ENCODE measurements around the gene ODAM. TPM values are rescaled to one million over a fixed set of nuclear protein-coding genes. Genes with fewer than 3 reads are reported as not detected.

ODAM gene
- total RNA-seq, 1 donor from 2014 or later, result not detected

DNA sequence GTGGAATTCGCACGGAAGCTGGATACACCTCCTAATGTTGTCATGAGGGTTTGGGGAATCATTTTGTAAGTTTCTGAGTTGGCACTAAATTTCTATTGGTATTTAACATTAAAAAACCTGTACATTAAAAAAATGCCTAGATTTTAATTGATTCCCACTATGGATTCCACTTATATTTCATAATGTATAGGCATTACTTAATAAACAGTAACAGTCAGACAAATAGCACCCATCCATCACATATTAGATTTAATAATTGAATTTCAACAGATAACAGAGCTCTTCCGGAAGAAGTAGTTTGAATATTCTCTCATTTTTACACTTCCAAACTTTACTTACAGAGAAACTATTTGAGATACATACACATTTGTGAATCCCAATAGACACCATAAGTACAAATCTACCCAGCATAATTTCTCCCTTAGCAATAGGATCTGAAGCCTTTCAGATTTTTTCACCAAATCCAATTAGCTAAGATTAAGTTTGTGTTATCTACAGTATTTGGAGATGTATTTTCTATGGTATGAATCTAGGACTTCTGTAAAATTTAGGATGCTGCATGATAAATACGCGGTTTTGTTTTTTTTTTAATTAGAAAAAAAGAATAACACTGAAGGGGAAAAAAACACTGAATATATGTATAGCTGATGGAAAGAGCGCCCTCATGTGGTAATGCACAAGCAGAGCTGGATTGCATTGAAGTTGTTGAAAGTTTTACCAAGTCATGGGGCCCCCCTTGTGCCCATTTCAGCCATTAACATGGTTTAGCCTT lies 12.2 kb upstream of the ODAM start:
- DNase-seq (ENCODE audit: extremely low spot score, unreplicated experiment), result no peak
- Mint-ChIP-seq H3K4me1 (ENCODE audit: unreplicated experiment) (no peaks in the 10 kb centered on the region), H3K36me3 (ENCODE audit: unreplicated experiment) (no peaks in the 10 kb centered on the region), H3K4me3 (ENCODE audit: unreplicated experiment) (no peak overlapping the region), H3K27ac (ENCODE audit: unreplicated experiment) (no peak overlapping the region), H3K27me3 (ENCODE audit: unreplicated experiment) (peaks cover 31% of the 10 kb centered on the region), H3K9me3 (ENCODE audit: unreplicated experiment) (no peaks in the 10 kb centered on the region)
- TF ChIP-seq, protein P1, sequence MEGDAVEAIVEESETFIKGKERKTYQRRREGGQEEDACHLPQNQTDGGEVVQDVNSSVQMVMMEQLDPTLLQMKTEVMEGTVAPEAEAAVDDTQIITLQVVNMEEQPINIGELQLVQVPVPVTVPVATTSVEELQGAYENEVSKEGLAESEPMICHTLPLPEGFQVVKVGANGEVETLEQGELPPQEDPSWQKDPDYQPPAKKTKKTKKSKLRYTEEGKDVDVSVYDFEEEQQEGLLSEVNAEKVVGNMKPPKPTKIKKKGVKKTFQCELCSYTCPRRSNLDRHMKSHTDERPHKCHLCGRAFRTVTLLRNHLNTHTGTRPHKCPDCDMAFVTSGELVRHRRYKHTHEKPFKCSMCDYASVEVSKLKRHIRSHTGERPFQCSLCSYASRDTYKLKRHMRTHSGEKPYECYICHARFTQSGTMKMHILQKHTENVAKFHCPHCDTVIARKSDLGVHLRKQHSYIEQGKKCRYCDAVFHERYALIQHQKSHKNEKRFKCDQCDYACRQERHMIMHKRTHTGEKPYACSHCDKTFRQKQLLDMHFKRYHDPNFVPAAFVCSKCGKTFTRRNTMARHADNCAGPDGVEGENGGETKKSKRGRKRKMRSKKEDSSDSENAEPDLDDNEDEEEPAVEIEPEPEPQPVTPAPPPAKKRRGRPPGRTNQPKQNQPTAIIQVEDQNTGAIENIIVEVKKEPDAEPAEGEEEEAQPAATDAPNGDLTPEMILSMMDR (IDR thresholded peaks at IDR 0.05), result peak; percentile 72

DNA sequence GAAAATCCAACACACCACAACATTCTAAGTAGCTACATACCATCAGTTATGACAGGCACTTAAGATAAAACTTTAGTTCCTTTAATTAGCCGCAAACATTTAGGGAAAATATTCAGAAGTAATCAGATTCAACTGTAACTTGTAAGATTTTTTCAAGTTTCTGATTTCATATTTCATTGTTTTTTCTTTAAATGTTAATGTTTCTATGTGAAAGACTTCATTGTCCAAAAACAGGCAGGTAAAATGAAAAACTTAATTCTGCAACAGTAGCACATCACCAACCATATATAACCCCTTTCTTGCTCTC lies 11.6 kb upstream of the ODAM start:
- TF ChIP-seq, protein P1 (IDR thresholded peaks at IDR 0.05), result no peak
- Mint-ChIP-seq H3K4me3 (ENCODE audit: unreplicated experiment) (no peak overlapping the region), H3K9me3 (ENCODE audit: unreplicated experiment) (no peaks in the 10 kb centered on the region), H3K36me3 (ENCODE audit: unreplicated experiment) (no peaks in the 10 kb centered on the region), H3K27me3 (ENCODE audit: unreplicated experiment) (peaks cover 31% of the 10 kb centered on the region), H3K4me1 (ENCODE audit: unreplicated experiment) (no peaks in the 10 kb centered on the region), H3K27ac (ENCODE audit: unreplicated experiment) (no peak overlapping the region)
- DNase-seq (ENCODE audit: extremely low spot score, unreplicated experiment), result no peak

DNA sequence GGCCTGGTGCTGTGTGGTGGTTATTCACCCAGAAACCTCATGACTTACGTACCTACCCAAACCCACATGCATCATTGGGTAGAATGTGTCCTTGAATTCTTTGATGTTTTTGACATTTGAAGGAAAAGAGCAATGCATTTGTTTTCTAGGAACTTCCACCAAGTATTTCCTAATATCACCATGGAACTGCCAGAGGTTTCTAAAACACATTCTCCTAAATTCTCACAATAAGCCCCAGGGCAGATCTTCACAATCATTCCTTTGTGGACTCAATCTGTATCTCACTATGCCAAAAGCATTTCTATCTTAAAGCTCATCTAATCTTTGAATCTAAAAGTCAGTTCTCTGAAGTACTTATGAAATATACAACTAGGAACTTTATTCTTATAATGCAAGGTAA lies 8.3 kb upstream of the ODAM start:
- Mint-ChIP-seq H3K36me3 (ENCODE audit: unreplicated experiment) (no peaks in the 10 kb centered on the region), H3K9me3 (ENCODE audit: unreplicated experiment) (no peaks in the 10 kb centered on the region), H3K27ac (ENCODE audit: unreplicated experiment) (no peak overlapping the region), H3K4me1 (ENCODE audit: unreplicated experiment) (no peaks in the 10 kb centered on the region), H3K4me3 (ENCODE audit: unreplicated experiment) (no peak overlapping the region), H3K27me3 (ENCODE audit: unreplicated experiment) (peaks cover 30% of the 10 kb centered on the region)
- DNase-seq (ENCODE audit: extremely low spot score, unreplicated experiment), result no peak
- TF ChIP-seq, protein P1 (IDR thresholded peaks at IDR 0.05), result no peak

DNA sequence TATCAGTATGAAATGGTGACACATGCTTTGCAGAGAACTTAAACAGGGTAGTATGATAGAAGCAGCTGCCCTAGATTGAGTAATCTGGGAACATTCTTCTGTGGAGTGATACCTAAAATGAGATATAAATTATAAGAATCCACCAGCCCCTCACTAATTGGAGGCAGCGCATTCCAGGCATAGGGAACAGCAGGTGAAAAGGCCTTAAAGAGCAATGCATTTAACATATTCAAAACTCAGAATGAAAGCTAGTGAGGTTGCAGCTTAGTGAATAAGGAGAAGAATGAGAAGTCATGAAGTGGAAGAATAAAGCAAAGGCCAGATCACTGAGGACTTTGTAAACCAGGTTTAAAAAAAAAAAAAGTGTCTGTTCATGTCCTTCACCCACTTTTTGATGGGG lies 4.9 kb upstream of the ODAM start:
- no peak overlapping the region for H3K4me3 Mint-ChIP-seq (ENCODE audit: unreplicated experiment)
- H3K27me3 Mint-ChIP-seq (ENCODE audit: unreplicated experiment), result peaks cover 18% of the 10 kb centered on the region
- no peak overlapping the region for H3K27ac Mint-ChIP-seq (ENCODE audit: unreplicated experiment)
- no peaks in the 10 kb centered on the region for H3K4me1 Mint-ChIP-seq (ENCODE audit: unreplicated experiment)
- H3K9me3 Mint-ChIP-seq (ENCODE audit: unreplicated experiment), result no peaks in the 10 kb centered on the region
- H3K36me3 Mint-ChIP-seq (ENCODE audit: unreplicated experiment), result no peaks in the 10 kb centered on the region
- TF ChIP-seq, protein P1 (IDR thresholded peaks at IDR 0.05), result no peak
- no peak for DNase-seq (ENCODE audit: extremely low spot score, unreplicated experiment)

DNA sequence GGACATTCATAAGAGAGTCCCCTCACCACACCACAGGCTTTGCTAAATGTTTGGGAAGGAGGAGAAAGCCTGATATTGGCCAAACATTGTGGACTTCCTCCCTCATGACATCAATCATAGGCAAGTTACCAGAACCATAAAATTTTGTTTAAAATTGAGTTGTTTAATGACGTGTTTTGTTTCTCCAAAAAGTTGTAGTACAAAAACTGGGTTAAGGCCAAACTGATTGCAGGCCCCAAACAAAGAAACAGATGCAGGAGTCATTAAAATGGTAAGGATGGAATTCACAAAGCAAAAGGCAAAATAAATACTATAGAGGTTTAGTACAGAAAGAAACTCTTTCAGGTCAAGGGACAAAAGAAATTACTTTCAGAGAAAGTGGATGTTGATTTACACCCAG lies 3.9 kb upstream of the ODAM start:
- no peaks in the 10 kb centered on the region for H3K9me3 Mint-ChIP-seq (ENCODE audit: unreplicated experiment)
- H3K4me1 Mint-ChIP-seq (ENCODE audit: unreplicated experiment), result no peaks in the 10 kb centered on the region
- TF ChIP-seq, protein P1 (IDR thresholded peaks at IDR 0.05), result no peak
- H3K4me3 Mint-ChIP-seq (ENCODE audit: unreplicated experiment), result no peak overlapping the region
- H3K27ac Mint-ChIP-seq (ENCODE audit: unreplicated experiment), result no peak overlapping the region
- H3K27me3 Mint-ChIP-seq (ENCODE audit: unreplicated experiment), result peaks cover 11% of the 10 kb centered on the region
- DNase-seq (ENCODE audit: extremely low spot score, unreplicated experiment), result no peak
- no peaks in the 10 kb centered on the region for H3K36me3 Mint-ChIP-seq (ENCODE audit: unreplicated experiment)

Measured in osteocyte (in vitro differentiated cells).